ENCODE data around the gene MKRN2OS. TPM values are rescaled to one million over a fixed set of nuclear protein-coding genes. Genes with fewer than 3 reads are reported as not detected.

MKRN2OS gene
- total RNA-seq, 2 experiments from 2014 or later: not detected

Other genes with a start within 250 kb of the MKRN2OS start
- gene TSEN2, start 61.0 kb downstream of the MKRN2OS start, total RNA-seq: 10 to 100 TPM in 1 of 2 experiments, 1 to 10 TPM in 1; 9.4 to 10.7 TPM
- gene MKRN2, start 11.6 kb upstream of the MKRN2OS start, total RNA-seq: 10 to 100 TPM; 21.0 to 22.5 TPM
- 10 to 100 TPM; 86.5 to 91.6 TPM for gene RAF1, start 118.6 kb upstream of the MKRN2OS start, total RNA-seq
- gene TMEM40, start 213.8 kb upstream of the MKRN2OS start, total RNA-seq: not detected

Measured in activated CD8-positive, alpha-beta T cell treated with anti-CD3 and anti-CD28 coated beads, Interleukin-2, amount 10 ng/mL, durations not matched to agents 7 days and 5 days (primary cell).